Activated CD4-positive, alpha-beta memory T cell treated with anti-CD3 and anti-CD28 coated beads, Interleukin-2, amount 10 ng/mL, durations not matched to agents 7 days and 5 days (primary cell): ENCODE data around the gene NTSR2. TPM values are rescaled to one million over a fixed set of nuclear protein-coding genes. Genes with fewer than 3 reads are reported as not detected.
"Not testable (repeated sequence)": the region's sequence is repeated elsewhere in the genome, so short reads cannot be mapped to it uniquely, and the experiment has no call there.

Source experiments
- CTCF ChIA-PET: fragments of 350-600 bp; sonication (Branson Sonifier 250); formaldehyde crosslinking; loops from one replicate; lab custom pipeline; 2021; ENCODE audit warnings: antibody characterized with exemption, inconsistent platforms; lab: Charles Lee
- POLR2A ChIA-PET: fragments of 350-600 bp; sonication (Branson Sonifier 250); formaldehyde crosslinking; loops from one replicate; lab custom pipeline; 2021; ENCODE audit warnings: antibody characterized with exemption; lab: Charles Lee
- DNase-seq: peaks from one replicate; pipeline ENCODE4 v3.0.0-alpha.2; 2020
- H3K27ac Mint-ChIP-seq: one replicate; pipeline ENCODE4 v1.8.0; 2021; ENCODE audit warnings: mild to moderate bottlenecking, mixed read lengths
- H3K27me3 Mint-ChIP-seq: one replicate; pipeline ENCODE4 v1.8.0; 2021; ENCODE audit warnings: mixed read lengths
- H3K36me3 Mint-ChIP-seq: one replicate; pipeline ENCODE4 v1.8.0; 2021; ENCODE audit warnings: low read depth, mixed read lengths
- H3K4me1 Mint-ChIP-seq: one replicate; pipeline ENCODE4 v1.8.0; 2021; ENCODE audit warnings: mixed read lengths
- H3K4me3 Mint-ChIP-seq: one replicate; pipeline ENCODE4 v1.8.0; 2021; ENCODE audit warnings: mild to moderate bottlenecking, mixed read lengths
- H3K9me3 Mint-ChIP-seq: one replicate; pipeline ENCODE4 v1.8.0; 2021; ENCODE audit warnings: mixed read lengths
- total RNA-seq, 2 experiments: library from RNA; stranded (reverse); gene quantifications; one replicate each; pipeline ENCODE4 v1.2.3, GENCODE V29; 2021

Gene NTSR2
- total RNA-seq, 2 experiments from 2014 or later = not detected

DNA sequence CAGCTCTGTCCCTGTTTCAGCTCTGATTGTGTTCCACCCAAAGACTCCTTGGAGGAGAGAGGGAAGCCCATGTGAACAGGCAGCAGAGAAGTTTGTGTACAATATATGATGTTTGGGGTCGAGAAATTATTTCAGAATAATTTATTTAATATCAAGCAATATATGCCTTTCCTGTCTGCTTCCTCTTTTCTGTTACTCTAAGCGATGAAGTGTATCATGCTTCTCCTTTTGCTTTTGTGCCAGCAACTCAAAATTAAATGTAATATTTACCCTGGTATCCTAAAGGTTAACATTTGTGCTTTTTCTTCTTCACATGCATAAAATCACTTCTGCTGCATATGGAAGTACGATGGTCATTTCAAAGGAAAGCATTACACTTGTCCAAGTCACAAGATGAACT, 2.4 kb upstream of the NTSR2 start:
- no peaks in the 10 kb centered on the region for H3K36me3 Mint-ChIP-seq
- H3K4me1 Mint-ChIP-seq = peaks cover 4% of the 10 kb centered on the region
- no peak for DNase-seq
- H3K27me3 Mint-ChIP-seq = peaks cover 48% of the 10 kb centered on the region
- no peak overlapping the region for H3K4me3 Mint-ChIP-seq
- ChIA-PET POLR2A (no interaction called here), CTCF (no interaction called here)
- no peak overlapping the region for H3K27ac Mint-ChIP-seq
- no peaks in the 10 kb centered on the region for H3K9me3 Mint-ChIP-seq

DNA sequence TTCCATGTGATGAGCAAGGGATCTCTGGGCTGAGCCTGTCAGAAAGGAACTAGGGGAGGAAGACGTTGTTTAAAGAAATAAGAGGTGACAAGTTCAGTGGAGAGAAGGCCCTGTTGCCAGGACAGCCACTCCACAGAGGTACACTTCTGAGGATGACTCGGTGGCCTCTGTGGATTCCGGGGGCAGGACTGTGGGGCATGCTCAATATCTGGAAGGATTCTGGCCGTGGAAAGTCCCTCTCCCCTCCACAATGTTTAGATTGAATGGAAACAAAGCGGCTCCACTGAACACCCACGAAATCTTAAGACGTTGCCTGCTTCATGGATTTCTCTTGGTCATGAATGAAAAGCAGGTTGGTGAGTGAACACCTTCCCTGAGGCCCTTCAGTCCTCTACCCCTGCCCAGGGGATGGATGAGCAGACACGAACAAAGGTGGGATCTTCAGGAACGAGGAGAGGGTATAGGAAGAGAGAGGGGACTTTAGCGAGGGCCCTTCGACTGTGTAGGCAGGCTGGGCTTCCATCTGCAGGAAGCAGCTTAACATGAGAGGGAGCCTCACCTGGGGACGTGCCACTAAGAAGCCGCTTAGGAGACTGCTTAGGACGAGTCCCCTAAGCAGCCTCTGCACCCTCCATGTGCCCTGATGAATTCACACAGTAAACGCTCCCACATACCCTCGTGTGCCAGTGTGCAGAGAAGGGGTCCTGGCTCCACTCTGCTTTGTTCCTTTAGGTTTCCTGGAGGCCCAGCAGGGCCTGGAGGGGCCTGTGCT, 1.9 kb downstream of the NTSR2 start:
- DNase-seq = no peak
- Mint-ChIP-seq H3K27ac (no peak overlapping the region), H3K27me3 (peaks cover 23% of the 10 kb centered on the region), H3K4me3 (no peak overlapping the region), H3K9me3 (no peaks in the 10 kb centered on the region), H3K4me1 (peaks cover 4% of the 10 kb centered on the region), H3K36me3 (no peaks in the 10 kb centered on the region)
- POLR2A ChIA-PET = no interaction called here
- CTCF ChIA-PET = interaction anchor here (0.6 kb wide), 1 partner anchor 1241 kb away, joined by 4 read pairs; no protein-coding TSS in a partner anchor

DNA sequence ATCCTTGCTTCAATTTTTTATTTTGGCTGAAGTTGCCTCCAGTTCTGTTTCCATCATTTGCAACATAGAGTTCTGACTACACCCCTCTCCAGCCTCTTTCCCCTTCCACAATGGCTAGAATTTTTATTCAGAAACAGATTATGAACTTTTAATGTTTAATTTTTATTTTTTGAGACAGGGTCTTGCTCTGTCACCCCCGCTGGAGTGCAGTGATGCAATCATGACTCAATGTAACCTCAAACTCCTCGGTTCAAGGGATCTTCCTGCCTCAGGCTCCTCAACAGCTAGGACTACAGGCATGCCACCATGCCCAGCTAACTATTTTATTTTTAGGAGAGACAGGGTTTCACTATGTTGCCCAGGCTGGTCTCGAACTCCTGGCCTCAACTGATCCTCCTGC, 2.8 kb downstream of the NTSR2 start:
- POLR2A ChIA-PET = no interaction called here
- peaks cover 3% of the 10 kb centered on the region for H3K4me1 Mint-ChIP-seq
- peaks cover 3% of the 10 kb centered on the region for H3K9me3 Mint-ChIP-seq
- CTCF ChIA-PET = interaction anchor here (2.4 kb wide), 1 partner anchor 112 kb away, joined by 7 read pairs; no protein-coding TSS in a partner anchor
- H3K27me3 Mint-ChIP-seq = peaks cover 18% of the 10 kb centered on the region
- peaks cover under 1% of the 10 kb centered on the region for H3K36me3 Mint-ChIP-seq
- H3K27ac Mint-ChIP-seq = no peak overlapping the region
- no peak for DNase-seq
- no peak overlapping the region for H3K4me3 Mint-ChIP-seq

DNA sequence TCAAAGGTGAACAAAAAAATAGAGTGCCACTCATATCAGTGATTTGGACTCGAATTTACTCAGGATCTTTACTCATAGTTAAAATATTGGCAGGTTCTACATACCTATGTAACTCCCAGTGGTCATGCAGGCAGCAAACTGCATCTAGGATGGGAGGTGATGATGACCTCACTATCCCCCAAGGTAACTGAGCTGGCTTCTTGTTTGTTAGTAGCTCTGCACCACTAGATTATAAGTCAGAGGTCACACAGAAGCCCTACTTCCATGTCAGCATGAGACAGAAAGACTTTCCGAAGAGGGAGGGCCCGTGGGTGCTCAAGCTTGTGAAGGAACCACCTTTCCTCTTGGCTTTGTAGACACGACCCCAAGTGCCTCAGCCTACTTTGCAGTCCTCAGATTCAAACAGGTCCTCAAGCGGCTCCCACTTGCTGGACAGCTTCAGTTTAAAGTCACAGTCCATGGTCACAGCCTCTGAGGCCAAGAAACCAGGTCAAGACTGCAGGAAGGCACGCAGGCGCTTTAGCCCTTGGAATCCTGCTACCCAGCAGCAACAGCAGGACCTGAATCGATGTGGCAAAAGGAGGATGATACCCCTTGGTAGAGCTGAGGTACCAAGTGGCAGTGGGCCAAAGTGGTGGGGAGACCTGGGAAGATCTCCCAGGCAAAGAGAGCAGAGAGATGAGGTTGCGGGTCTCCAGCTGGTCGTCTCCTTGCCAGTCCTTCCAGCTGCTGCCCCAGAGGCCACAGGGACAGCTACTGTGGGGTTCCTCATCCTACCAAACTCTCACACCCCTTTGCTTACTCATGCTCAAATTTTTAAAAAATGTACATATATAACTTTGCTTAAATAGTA, 4.3 kb downstream of the NTSR2 start:
- CTCF ChIA-PET = interaction anchor here (0.7 to 2.4 kb wide), 2 partner anchors 114 to 679 kb away, joined by 3 to 7 read pairs; no protein-coding TSS in a partner anchor
- DNase-seq = no peak
- Mint-ChIP-seq H3K4me3 (no peak overlapping the region), H3K27me3 (peaks cover 18% of the 10 kb centered on the region), H3K36me3 (peaks cover 2% of the 10 kb centered on the region), H3K4me1 (peaks cover 3% of the 10 kb centered on the region), H3K27ac (no peak overlapping the region), H3K9me3 (peaks cover 5% of the 10 kb centered on the region)
- POLR2A ChIA-PET = no interaction called here

DNA sequence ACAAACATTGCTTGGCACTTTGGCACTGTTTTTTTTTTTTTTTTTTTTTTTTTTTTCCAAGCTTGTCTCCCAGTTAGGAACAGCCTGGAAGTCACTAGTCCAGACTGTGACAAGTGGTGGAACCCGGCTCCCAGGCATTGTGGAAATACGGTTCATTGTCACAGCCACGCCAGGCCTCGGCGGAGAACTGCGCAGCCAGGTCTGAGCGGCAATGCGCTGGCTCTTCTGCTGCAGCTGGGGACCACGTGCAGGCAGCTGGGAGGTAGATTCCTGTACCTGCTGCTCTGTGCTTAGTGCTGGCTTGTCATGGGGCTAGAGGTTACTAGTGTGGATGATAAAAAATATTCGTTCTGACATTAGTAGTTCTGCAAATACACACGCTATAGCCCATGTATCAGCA, 5.0 kb downstream of the NTSR2 start:
- H3K4me1 Mint-ChIP-seq = no peaks in the 10 kb centered on the region
- CTCF ChIA-PET = interaction anchor here (0.7 to 2.4 kb wide), 2 partner anchors 114 to 679 kb away, joined by 3 to 7 read pairs; no protein-coding TSS in a partner anchor
- no peak for DNase-seq
- peaks cover 2% of the 10 kb centered on the region for H3K36me3 Mint-ChIP-seq
- no peak overlapping the region for H3K27ac Mint-ChIP-seq
- POLR2A ChIA-PET = no interaction called here
- peaks cover 5% of the 10 kb centered on the region for H3K9me3 Mint-ChIP-seq
- no peak overlapping the region for H3K4me3 Mint-ChIP-seq
- peaks cover 10% of the 10 kb centered on the region for H3K27me3 Mint-ChIP-seq

DNA sequence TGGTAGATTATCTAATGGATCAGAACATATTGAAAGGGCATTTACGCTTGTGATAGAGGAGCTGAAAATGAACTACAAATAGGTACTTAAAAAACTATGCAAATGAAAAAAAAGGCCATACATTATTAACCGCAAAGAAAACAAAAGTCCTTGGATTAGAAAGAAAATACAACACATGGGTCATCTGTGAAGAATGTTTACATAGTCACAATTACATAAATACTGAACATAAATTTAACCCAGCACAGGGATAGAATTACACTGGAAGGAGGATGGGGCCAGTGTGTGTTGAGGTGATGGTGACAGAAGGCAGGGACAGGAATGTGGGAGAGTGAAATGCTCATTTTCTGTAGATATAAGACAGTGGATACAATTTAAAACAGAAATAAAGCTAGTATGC, 6.6 kb downstream of the NTSR2 start:
- H3K4me3 Mint-ChIP-seq = no peak overlapping the region
- POLR2A ChIA-PET = no interaction called here
- H3K27ac Mint-ChIP-seq = no peak overlapping the region
- H3K4me1 Mint-ChIP-seq = no peaks in the 10 kb centered on the region
- peaks cover 3% of the 10 kb centered on the region for H3K27me3 Mint-ChIP-seq
- CTCF ChIA-PET = interaction anchor here (1.3 kb wide), 1 partner anchor 30 kb away, joined by 4 read pairs; no protein-coding TSS in a partner anchor
- DNase-seq = no peak
- H3K9me3 Mint-ChIP-seq = peaks cover 5% of the 10 kb centered on the region
- H3K36me3 Mint-ChIP-seq = peaks cover 2% of the 10 kb centered on the region

DNA sequence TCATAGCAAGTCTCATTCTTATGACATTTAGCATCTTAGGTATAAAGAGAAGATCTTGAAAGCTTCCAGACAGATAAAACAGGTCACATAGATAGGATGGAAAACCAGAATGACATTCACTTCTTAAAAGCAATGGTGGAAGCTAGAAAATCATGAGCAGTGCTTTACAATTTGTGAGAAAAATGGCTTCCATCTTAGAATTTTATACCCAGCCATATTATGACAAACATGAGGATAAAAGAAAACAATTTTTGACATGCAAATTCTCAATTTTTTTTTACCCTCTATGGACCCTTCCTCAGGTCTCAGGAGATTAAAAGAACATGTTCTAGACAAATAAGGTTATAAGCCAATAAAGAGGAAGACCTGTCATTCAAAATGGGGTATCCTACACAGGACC, 7.1 kb downstream of the NTSR2 start:
- H3K36me3 Mint-ChIP-seq = peaks cover 2% of the 10 kb centered on the region
- H3K27ac Mint-ChIP-seq = no peak overlapping the region
- ChIA-PET POLR2A (no interaction called here), CTCF (interaction anchor here (1.3 kb wide), 1 partner anchor 30 kb away, joined by 4 read pairs; no protein-coding TSS in a partner anchor)
- H3K4me3 Mint-ChIP-seq = no peak overlapping the region
- H3K9me3 Mint-ChIP-seq = peaks cover 5% of the 10 kb centered on the region
- no peaks in the 10 kb centered on the region for H3K4me1 Mint-ChIP-seq
- peaks cover 3% of the 10 kb centered on the region for H3K27me3 Mint-ChIP-seq
- DNase-seq = no peak

DNA sequence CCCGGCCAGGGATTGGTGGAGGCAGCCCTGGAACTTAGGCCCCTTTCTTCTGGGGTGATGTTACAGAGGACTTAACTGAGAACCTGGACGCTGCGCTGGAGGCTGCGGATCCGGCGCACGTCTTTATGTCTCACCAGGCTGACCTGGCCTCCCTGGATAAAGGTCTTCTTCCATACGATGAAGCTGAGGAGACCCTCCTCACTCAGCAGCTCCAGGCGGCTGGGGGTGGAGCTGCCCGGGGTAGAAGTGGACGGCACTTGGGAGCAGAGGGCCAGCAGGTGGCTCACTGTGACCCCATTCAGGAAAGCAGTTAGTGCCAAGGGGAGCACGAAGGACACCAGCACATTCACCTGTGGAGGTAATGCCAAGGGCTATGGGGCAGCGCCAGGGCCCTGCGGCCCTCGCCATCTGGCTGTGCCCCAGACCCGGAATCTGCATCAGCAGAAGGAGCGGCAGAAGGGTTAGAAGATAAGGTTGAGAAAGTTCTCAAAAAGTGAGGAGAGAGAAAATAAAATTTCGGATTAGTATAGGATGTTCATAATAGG, 8.0 kb downstream of the NTSR2 start:
- POLR2A ChIA-PET = no interaction called here
- Mint-ChIP-seq H3K36me3 (peaks cover 2% of the 10 kb centered on the region), H3K4me1 (no peaks in the 10 kb centered on the region), H3K27me3 (peaks cover 5% of the 10 kb centered on the region), H3K4me3 (no peak overlapping the region), H3K9me3 (peaks cover 5% of the 10 kb centered on the region), H3K27ac (no peak overlapping the region)
- no peak for DNase-seq
- CTCF ChIA-PET = no interaction called here

DNA sequence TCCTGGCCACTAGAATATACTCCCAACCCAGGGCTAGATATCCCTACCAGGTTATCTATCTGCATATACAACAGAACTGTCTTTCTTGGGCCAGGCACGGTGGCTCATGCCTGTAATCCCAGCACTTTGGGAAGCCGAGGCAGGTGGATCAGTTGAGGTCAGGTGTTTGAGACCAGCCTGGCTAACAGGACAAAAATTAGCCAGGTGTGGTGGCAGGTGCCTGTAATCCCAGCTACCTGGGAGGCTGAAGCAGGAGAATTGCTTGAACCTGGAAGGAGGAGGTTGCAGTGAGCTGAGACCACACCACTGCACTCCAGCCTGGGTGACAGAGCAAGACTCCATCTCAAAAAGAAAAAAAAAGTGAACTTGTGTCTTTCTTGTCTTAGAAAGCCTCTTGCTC, 9.6 kb downstream of the NTSR2 start:
- H3K4me3 Mint-ChIP-seq, H3K27ac Mint-ChIP-seq, H3K9me3 Mint-ChIP-seq, H3K36me3 Mint-ChIP-seq, H3K27me3 Mint-ChIP-seq, CTCF ChIA-PET, H3K4me1 Mint-ChIP-seq, POLR2A ChIA-PET, DNase-seq: not testable (repeated sequence)

DNA sequence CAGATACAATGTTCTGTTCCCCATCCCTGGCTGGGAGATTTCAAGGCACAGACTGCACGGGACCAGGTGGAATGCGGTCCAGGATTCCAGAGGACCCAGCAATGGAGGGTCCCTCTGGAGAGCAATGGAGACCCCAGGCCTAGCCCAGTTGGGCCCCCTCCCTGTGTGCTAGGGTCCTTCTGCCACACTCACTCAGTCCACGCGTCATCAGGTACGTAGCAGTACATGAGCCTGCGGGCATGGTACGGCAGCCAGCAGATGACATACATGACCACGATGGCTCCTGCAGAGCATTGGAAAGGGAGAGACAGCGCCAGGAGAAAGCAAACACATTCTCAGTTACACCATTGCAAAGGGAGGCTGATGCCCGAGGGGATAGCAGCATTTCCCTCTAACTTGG, 10.1 kb downstream of the NTSR2 start:
- H3K27ac Mint-ChIP-seq = no peak overlapping the region
- H3K27me3 Mint-ChIP-seq = peaks cover 5% of the 10 kb centered on the region
- no peak overlapping the region for H3K4me3 Mint-ChIP-seq
- ChIA-PET CTCF (no interaction called here), POLR2A (no interaction called here)
- peaks cover 2% of the 10 kb centered on the region for H3K36me3 Mint-ChIP-seq
- peaks cover 5% of the 10 kb centered on the region for H3K9me3 Mint-ChIP-seq
- no peak for DNase-seq
- no peaks in the 10 kb centered on the region for H3K4me1 Mint-ChIP-seq

DNA sequence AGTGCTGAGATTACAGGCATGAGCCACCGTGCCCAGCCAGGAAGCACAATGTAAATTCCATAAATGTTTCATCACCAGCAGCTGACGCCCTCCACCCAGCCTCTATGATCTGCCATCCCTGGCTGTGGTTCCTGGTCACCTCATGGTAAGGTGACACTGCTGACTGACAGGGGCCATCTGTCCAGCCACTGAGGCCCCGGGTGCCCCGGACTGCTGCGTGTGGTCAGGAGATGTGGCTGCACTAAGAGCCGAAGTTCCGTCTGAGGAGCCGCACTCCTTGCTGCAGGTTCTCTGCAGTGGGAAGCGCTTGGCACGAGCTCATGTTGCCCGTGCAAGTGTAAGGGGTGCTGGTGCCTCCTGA, 10.9 kb downstream of the NTSR2 start:
- Mint-ChIP-seq H3K4me1 (no peaks in the 10 kb centered on the region), H3K9me3 (peaks cover 5% of the 10 kb centered on the region), H3K36me3 (peaks cover 2% of the 10 kb centered on the region), H3K4me3 (no peak overlapping the region), H3K27me3 (peaks cover 5% of the 10 kb centered on the region), H3K27ac (no peak overlapping the region)
- CTCF ChIA-PET = no interaction called here
- no peak for DNase-seq
- POLR2A ChIA-PET = no interaction called here

DNA sequence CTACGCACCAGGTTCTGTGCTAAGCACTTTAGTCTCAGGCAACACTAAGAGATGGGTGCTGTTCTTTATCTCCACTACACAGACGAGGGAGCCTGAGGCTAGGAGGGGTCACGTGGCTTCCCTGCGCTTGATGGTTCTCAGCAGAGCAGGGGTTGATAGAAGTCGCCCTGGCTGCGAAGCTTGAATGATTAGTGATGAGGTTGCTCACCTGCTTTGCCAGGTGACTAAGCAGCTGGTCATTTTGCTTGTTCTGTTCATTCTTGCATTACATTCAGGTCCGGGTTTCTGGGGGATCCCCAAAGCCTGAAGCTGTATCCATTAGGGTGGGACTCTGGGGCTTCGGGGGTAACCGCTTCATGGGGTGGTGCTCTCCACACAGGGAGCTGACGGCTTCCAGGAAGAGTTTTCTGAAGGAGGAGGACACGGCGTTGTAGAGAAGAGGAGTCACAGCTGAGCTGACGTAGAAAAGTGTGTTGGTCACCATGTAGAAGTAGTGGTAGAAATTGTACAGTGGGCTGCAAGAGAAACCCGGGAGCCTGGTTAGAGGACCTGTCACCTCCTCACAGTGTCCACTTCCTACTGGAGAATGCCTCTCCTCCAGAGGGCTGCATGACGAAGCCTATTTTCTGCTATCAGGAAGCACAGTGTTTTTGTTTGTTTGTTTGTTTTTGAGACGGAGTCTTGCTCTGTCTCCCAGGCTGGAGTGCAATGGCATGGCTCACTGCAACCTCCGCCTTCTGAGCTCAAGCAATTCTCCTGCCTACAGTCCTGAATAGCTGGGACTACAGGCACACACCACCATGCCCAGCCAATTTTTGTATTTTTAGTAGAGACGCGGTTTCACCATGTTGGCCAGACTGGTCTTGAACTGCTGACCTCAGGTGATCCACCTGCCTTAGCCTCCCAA, 11.5 kb downstream of the NTSR2 start:
- Mint-ChIP-seq H3K4me1 (no peaks in the 10 kb centered on the region), H3K27ac (no peak overlapping the region), H3K27me3 (peaks cover 3% of the 10 kb centered on the region), H3K9me3 (peaks cover 5% of the 10 kb centered on the region), H3K36me3 (peaks cover 2% of the 10 kb centered on the region), H3K4me3 (no peak overlapping the region)
- CTCF ChIA-PET = no interaction called here
- no peak for DNase-seq
- POLR2A ChIA-PET = no interaction called here
